SU-DHL-6 (cell line): ENCODE data around the gene MTMR10.

Experiments used
- H2AFZ ChIP-seq: fragments of 200-600 bp; sonication (generic); 2 replicates; pipeline ENCODE4 v1.6.1; 2014; ENCODE audit warnings: low read depth, mild to moderate bottlenecking, moderate library complexity, mixed read lengths, antibody characterized with exemption, low read length; ENCODE audit not compliant: severe bottlenecking
- H3F3A ChIP-seq: fragments of 200-600 bp; shearing (Covaris generic); 2 replicates; pipeline ENCODE4 v1.6.0; 2016; ENCODE audit warnings: antibody characterized with exemption, mild to moderate bottlenecking; ENCODE audit not compliant: insufficient read depth
- H3K27ac ChIP-seq: fragments of 200-600 bp; sonication (generic); 2 replicates; pipeline ENCODE4 v1.5.1; 2016; ENCODE audit warnings: low read depth, mild to moderate bottlenecking, low read length, moderate library complexity, mixed read lengths
- H3K27me3 ChIP-seq: fragments of 200-600 bp; sonication (generic), shearing (Covaris generic); 2 replicates; pipeline ENCODE4 v1.6.0; 2014; ENCODE audit warnings: mild to moderate bottlenecking, low read length
- H3K36me3 ChIP-seq: fragments of 200-600 bp; sonication (generic); 2 replicates; pipeline ENCODE4 v1.6.1; 2014; ENCODE audit warnings: mild to moderate bottlenecking, low read length, mixed read lengths
- H3K4me2 ChIP-seq: fragments of 300-600, 200-600 bp; shearing (Covaris generic), sonication (generic); 2 replicates; pipeline ENCODE4 v1.6.0; 2014; ENCODE audit warnings: low read length, low read depth, mild to moderate bottlenecking; ENCODE audit not compliant: poor library complexity, severe bottlenecking
- H3K4me3 ChIP-seq: fragments of 200-600 bp; sonication (generic); 2 replicates; pipeline ENCODE4 v1.5.1; 2014; ENCODE audit warnings: antibody characterized with exemption, low read length, mild to moderate bottlenecking, mixed read lengths; ENCODE audit not compliant: insufficient read depth, poor library complexity, severe bottlenecking
- H3K79me2 ChIP-seq: fragments of 200-600 bp; sonication (generic); 2 replicates; pipeline ENCODE4 v1.6.1; 2014; ENCODE audit warnings: mild to moderate bottlenecking, low read length, moderate library complexity; ENCODE audit not compliant: insufficient read depth
- H3K9ac ChIP-seq: fragments of 200-600 bp; sonication (generic); 2 replicates; pipeline ENCODE4 v1.7.0; 2014; ENCODE audit warnings: mild to moderate bottlenecking, low read length
- H3K9me2 ChIP-seq: fragments of 200-600 bp; sonication (generic); replicated peaks from 2 replicates; pipeline ENCODE4 v1.6.1; 2014; ENCODE audit warnings: low read length; ENCODE audit not compliant: insufficient read depth
- H3K9me3 ChIP-seq: fragments of 200-600 bp; sonication (generic); 2 replicates; pipeline ENCODE4 v1.6.1; 2014; ENCODE audit warnings: low read length, mixed read lengths; ENCODE audit not compliant: insufficient read depth
- H4K20me1 ChIP-seq: fragments of 200-600 bp; sonication (generic); 2 replicates; pipeline ENCODE4 v1.6.1; 2014; ENCODE audit warnings: low read depth, mild to moderate bottlenecking, antibody characterized with exemption, low read length, moderate library complexity, mixed read lengths
- CTCF ChIP-seq: fragments of 200-600 bp; sonication (generic); IDR thresholded peaks from one replicate; pipeline ENCODE4 v1.5.1; 2017; ENCODE audit warnings: antibody characterized with exemption, mild to moderate bottlenecking, low read length, moderate library complexity; ENCODE audit not compliant: insufficient read depth, poor library complexity, severe bottlenecking
- EZH2phosphoT487 ChIP-seq: fragments of 200-600 bp; sonication (generic), shearing (Covaris generic); conservative IDR thresholded peaks from 2 replicates; pipeline ENCODE4 v1.6.1; 2018; ENCODE audit warnings: mild to moderate bottlenecking, antibody characterized with exemption, low read length, moderate library complexity, mixed read lengths

MTMR10 gene

GRCh38 chr15:31013863-31014607 is 22.6 kb upstream of the MTMR10 start:
- no peaks in the 10 kb centered on the region for H4K20me1 ChIP-seq
- no peaks in the 10 kb centered on the region for H3F3A ChIP-seq
- H3K79me2 ChIP-seq: no peaks in the 10 kb centered on the region
- H3K27ac ChIP-seq: peak overlapping the region; percentile 55
- H2AFZ ChIP-seq: peak overlapping the region; percentile 90
- H3K9ac ChIP-seq: peak overlapping the region; percentile 19
- no peaks in the 10 kb centered on the region for H3K27me3 ChIP-seq
- no peaks in the 10 kb centered on the region for H3K36me3 ChIP-seq
- H3K4me3 ChIP-seq: no peak overlapping the region
- no peaks in the 10 kb centered on the region for H3K9me2 ChIP-seq
- TF ChIP-seq EZH2phosphoT487: no peak
- H3K9me3 ChIP-seq: no peaks in the 10 kb centered on the region
- H3K4me2 ChIP-seq: peak overlapping the region; percentile 50

GRCh38 chr15:31012455-31012854 is 21.0 kb upstream of the MTMR10 start:
- Histone ChIP-seq H3K36me3 (no peaks in the 10 kb centered on the region), H3F3A (no peaks in the 10 kb centered on the region), H3K4me3 (no peak overlapping the region), H3K27ac (no peak overlapping the region), H3K27me3 (no peaks in the 10 kb centered on the region), H3K9me2 (no peaks in the 10 kb centered on the region), H2AFZ (no peak overlapping the region), H3K79me2 (no peaks in the 10 kb centered on the region), H3K9me3 (no peaks in the 10 kb centered on the region), H3K9ac (no peak overlapping the region), H3K4me2 (no peak overlapping the region), H4K20me1 (no peaks in the 10 kb centered on the region)
- no peak for TF ChIP-seq CTCF
- TF ChIP-seq EZH2phosphoT487: no peak

GRCh38 chr15:31010036-31010435 is 18.6 kb upstream of the MTMR10 start:
- no peaks in the 10 kb centered on the region for H3F3A ChIP-seq
- H4K20me1 ChIP-seq: no peaks in the 10 kb centered on the region
- no peak overlapping the region for H3K4me3 ChIP-seq
- no peak overlapping the region for H2AFZ ChIP-seq
- H3K27ac ChIP-seq: no peak overlapping the region
- H3K9me3 ChIP-seq: no peaks in the 10 kb centered on the region
- TF ChIP-seq EZH2phosphoT487: no peak
- no peak for TF ChIP-seq CTCF
- H3K4me2 ChIP-seq: no peak overlapping the region
- no peaks in the 10 kb centered on the region for H3K27me3 ChIP-seq
- H3K9me2 ChIP-seq: no peaks in the 10 kb centered on the region
- no peak overlapping the region for H3K9ac ChIP-seq
- no peaks in the 10 kb centered on the region for H3K36me3 ChIP-seq
- no peaks in the 10 kb centered on the region for H3K79me2 ChIP-seq

- no peak for TF ChIP-seq EZH2phosphoT487
- Histone ChIP-seq H3K27ac (no peak overlapping the region), H3F3A (peaks cover 6% of the 10 kb centered on the region; the same call in 1 of the 2 replicates), H2AFZ (no peak overlapping the region), H3K9ac (no peak overlapping the region), H4K20me1 (no peaks in the 10 kb centered on the region), H3K27me3 (no peaks in the 10 kb centered on the region), H3K9me3 (no peaks in the 10 kb centered on the region), H3K79me2 (no peaks in the 10 kb centered on the region), H3K4me3 (no peak overlapping the region), H3K9me2 (no peaks in the 10 kb centered on the region), H3K4me2 (no peak overlapping the region), H3K36me3 (no peaks in the 10 kb centered on the region)
These were observed 14.2 kb upstream of the MTMR10 start for GRCh38 chr15:31005660-31006059.
